GM10266 (cell line): ENCODE results near the gene OR1I1.

Experiments
- DNase-seq: peaks from one replicate; pipeline ENCODE4 v3.0.0; 2012; ENCODE audit errors: extremely low spot score
- TF ChIP-seq, protein P1 (sequence below): IDR thresholded peaks from 2 replicates; pipeline ENCODE4 v1.5.1; 2012; ENCODE audit warnings: mild to moderate bottlenecking, low read depth; ENCODE audit not compliant: control insufficient read depth, insufficient read depth; ENCODE audit errors: missing control alignments

The OR1I1 gene

DNA sequence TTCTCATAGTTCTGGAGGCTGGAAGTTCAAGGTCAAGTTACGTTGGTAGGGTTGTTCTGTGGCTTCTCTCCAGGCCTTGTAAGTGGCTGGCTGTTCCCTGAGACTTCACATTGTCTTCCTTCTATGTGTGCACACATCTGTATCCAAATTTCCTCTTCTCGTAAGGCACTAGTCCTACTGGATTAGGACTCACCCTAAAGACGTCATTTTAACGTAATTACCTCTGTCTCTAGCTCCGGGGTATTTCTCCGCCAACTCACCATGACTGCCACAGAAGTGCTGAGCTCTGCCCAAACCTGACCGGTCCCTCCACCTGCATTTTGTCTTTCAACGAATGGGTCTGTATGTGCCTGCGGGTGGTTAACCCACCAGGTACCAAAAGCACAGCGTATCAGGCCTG lies 16.4 kb downstream of the OR1I1 start:
- no peak for DNase-seq

GRCh38 chr19:15099017-15099582 lies 17.1 kb downstream of the OR1I1 start:
- TF ChIP-seq, protein P1, sequence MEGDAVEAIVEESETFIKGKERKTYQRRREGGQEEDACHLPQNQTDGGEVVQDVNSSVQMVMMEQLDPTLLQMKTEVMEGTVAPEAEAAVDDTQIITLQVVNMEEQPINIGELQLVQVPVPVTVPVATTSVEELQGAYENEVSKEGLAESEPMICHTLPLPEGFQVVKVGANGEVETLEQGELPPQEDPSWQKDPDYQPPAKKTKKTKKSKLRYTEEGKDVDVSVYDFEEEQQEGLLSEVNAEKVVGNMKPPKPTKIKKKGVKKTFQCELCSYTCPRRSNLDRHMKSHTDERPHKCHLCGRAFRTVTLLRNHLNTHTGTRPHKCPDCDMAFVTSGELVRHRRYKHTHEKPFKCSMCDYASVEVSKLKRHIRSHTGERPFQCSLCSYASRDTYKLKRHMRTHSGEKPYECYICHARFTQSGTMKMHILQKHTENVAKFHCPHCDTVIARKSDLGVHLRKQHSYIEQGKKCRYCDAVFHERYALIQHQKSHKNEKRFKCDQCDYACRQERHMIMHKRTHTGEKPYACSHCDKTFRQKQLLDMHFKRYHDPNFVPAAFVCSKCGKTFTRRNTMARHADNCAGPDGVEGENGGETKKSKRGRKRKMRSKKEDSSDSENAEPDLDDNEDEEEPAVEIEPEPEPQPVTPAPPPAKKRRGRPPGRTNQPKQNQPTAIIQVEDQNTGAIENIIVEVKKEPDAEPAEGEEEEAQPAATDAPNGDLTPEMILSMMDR = no peak
- no peak for DNase-seq

More for the DNA sequence above, 16.4 kb downstream of the OR1I1 start:
- TF ChIP-seq, protein P1 = no peak

DNA sequence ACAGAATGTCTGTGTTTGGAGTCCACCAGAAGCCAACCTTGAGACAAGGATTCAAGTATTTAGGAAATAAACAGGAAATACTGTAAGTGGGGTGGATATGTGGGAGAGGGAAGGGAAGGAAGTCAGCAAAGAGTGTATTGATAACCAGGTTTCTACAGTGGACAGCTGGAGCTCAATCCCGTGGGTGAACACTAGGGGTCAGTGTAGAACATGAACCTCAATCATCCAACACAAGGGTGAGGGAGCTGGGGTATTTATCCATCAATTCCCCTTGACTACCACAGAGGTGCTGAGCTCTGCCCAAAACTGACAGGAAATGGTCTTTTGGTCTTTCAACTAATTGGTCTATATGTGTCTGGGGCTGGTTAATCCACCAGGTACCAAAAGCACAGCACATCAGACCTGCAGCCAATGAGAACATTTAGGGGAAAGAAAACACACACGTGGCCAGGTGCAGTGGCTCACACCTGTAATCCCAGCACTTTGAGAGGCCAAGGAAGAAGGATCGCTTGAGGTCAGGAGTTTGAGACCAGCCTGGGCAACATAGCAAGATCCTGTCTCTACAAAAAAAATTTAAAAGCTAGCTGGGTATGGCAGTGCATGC lies 19.6 kb downstream of the OR1I1 start:
- TF ChIP-seq, protein P1 = peak; percentile 55
- DNase-seq = peak; percentile 54

- no peak for DNase-seq
- TF ChIP-seq, protein P1 = no peak
These were observed 22.0 kb downstream of the OR1I1 start for GRCh38 chr19:15104003-15104402.

- DNase-seq = no peak
- TF ChIP-seq, protein P1 = no peak
These were observed 22.4 kb downstream of the OR1I1 start for GRCh38 chr19:15104411-15104810.

- TF ChIP-seq, protein P1 = no peak
- no peak for DNase-seq
These were observed 23.0 kb downstream of the OR1I1 start for GRCh38 chr19:15105044-15105443.
